Chondrocyte (in vitro differentiated cells): ENCODE measurements around the gene TCTN3. TPM values are rescaled to one million over a fixed set of nuclear protein-coding genes. Genes with fewer than 3 reads are reported as not detected.
"Not testable (repeated sequence)": the region's sequence is repeated elsewhere in the genome, so short reads cannot be mapped to it uniquely, and the experiment has no call there.

Experiments used
- DNase-seq: peaks from one replicate; pipeline ENCODE4 v3.0.0; 2021; ENCODE audit warnings: mixed read lengths, low spot score
- H3K27ac Mint-ChIP-seq: one replicate; pipeline ENCODE4 v1.8.0; 2021; ENCODE audit warnings: mild to moderate bottlenecking, moderate library complexity, mixed read lengths; ENCODE audit not compliant: unreplicated experiment
- H3K27me3 Mint-ChIP-seq: 2 replicates; pipeline ENCODE4 v1.8.0; 2021; ENCODE audit warnings: low read depth, mixed read lengths
- H3K36me3 Mint-ChIP-seq: 2 replicates; pipeline ENCODE4 v1.8.0; 2021; ENCODE audit warnings: low read depth, mixed read lengths
- H3K4me1 Mint-ChIP-seq: 2 replicates; pipeline ENCODE4 v1.8.0; 2021; ENCODE audit warnings: low read depth, mild to moderate bottlenecking, mixed read lengths
- H3K4me3 Mint-ChIP-seq: one replicate; pipeline ENCODE4 v1.8.0; 2021; ENCODE audit warnings: mild to moderate bottlenecking, moderate library complexity, mixed read lengths; ENCODE audit not compliant: unreplicated experiment
- H3K9me3 Mint-ChIP-seq: 2 replicates; pipeline ENCODE4 v1.8.0; 2021; ENCODE audit warnings: low read depth, mixed read lengths
- CTCF ChIP-seq: fragments of 200-600 bp; sonication (generic); IDR thresholded peaks from 2 replicates; pipeline ENCODE4 v1.5.0; 2021; ENCODE audit warnings: antibody characterized with exemption, mild to moderate bottlenecking, moderate library complexity
- total RNA-seq: library from RNA; stranded (reverse); gene quantifications from 3 replicates; pipeline ENCODE4 v1.2.1, GENCODE V29; 2021

TCTN3 gene
- total RNA-seq, 1 donor from 2014 or later: 32.7 TPM

GRCh38 chr10:95688648-95689047 is 5.1 kb downstream of the TCTN3 start:
- Mint-ChIP-seq H3K4me3 (no peak overlapping the region), H3K9me3 (no peaks in the 10 kb centered on the region), H3K36me3 (peaks cover 21% of the 10 kb centered on the region), H3K4me1 (peaks cover 22% of the 10 kb centered on the region), H3K27ac (no peak overlapping the region), H3K27me3 (no peaks in the 10 kb centered on the region)
- no peak for DNase-seq
- TF ChIP-seq CTCF: peak; percentile 26

GRCh38 chr10:95683966-95684365 is 9.8 kb downstream of the TCTN3 start:
- peaks cover 32% of the 10 kb centered on the region for H3K36me3 Mint-ChIP-seq
- H3K4me1 Mint-ChIP-seq: no peaks in the 10 kb centered on the region
- no peaks in the 10 kb centered on the region for H3K9me3 Mint-ChIP-seq
- no peak overlapping the region for H3K4me3 Mint-ChIP-seq
- H3K27ac Mint-ChIP-seq: no peak overlapping the region
- TF ChIP-seq CTCF: no peak
- no peak for DNase-seq
- no peaks in the 10 kb centered on the region for H3K27me3 Mint-ChIP-seq

GRCh38 chr10:95675403-95676116 is 18.2 kb downstream of the TCTN3 start:
- DNase-seq: no peak
- no peak overlapping the region for H3K4me3 Mint-ChIP-seq
- TF ChIP-seq CTCF: no peak
- no peaks in the 10 kb centered on the region for H3K27me3 Mint-ChIP-seq
- H3K4me1 Mint-ChIP-seq: no peaks in the 10 kb centered on the region
- peaks cover 11% of the 10 kb centered on the region for H3K36me3 Mint-ChIP-seq
- no peaks in the 10 kb centered on the region for H3K9me3 Mint-ChIP-seq
- no peak overlapping the region for H3K27ac Mint-ChIP-seq

GRCh38 chr10:95674643-95675042 is 19.1 kb downstream of the TCTN3 start:
- DNase-seq: no peak
- no peak for TF ChIP-seq CTCF
- H3K27me3 Mint-ChIP-seq: no peaks in the 10 kb centered on the region
- H3K36me3 Mint-ChIP-seq: peaks cover 5% of the 10 kb centered on the region
- H3K4me1 Mint-ChIP-seq: no peaks in the 10 kb centered on the region
- no peaks in the 10 kb centered on the region for H3K9me3 Mint-ChIP-seq
- no peak overlapping the region for H3K4me3 Mint-ChIP-seq
- H3K27ac Mint-ChIP-seq: no peak overlapping the region

GRCh38 chr10:95672641-95673040 is 21.1 kb downstream of the TCTN3 start:
- H3K27me3 Mint-ChIP-seq, DNase-seq, H3K27ac Mint-ChIP-seq, H3K4me3 Mint-ChIP-seq, H3K9me3 Mint-ChIP-seq, H3K4me1 Mint-ChIP-seq: not testable (repeated sequence)
- peaks cover 16% of the 10 kb centered on the region for H3K36me3 Mint-ChIP-seq

- H3K27ac Mint-ChIP-seq: no peak overlapping the region
- H3K4me3 Mint-ChIP-seq: no peak overlapping the region
- no peak for TF ChIP-seq CTCF
- H3K27me3 Mint-ChIP-seq: no peaks in the 10 kb centered on the region
- no peak for DNase-seq
- no peaks in the 10 kb centered on the region for H3K9me3 Mint-ChIP-seq
- peaks cover 13% of the 10 kb centered on the region for H3K36me3 Mint-ChIP-seq
- peaks cover 5% of the 10 kb centered on the region for H3K4me1 Mint-ChIP-seq
Measured at GRCh38 chr10:95664543-95664942, 29.2 kb downstream of the TCTN3 start.
